GM19025 (cell line): ENCODE data around the gene ZNF672.
"Not testable (repeated sequence)": the region's sequence is repeated elsewhere in the genome, so short reads cannot be mapped to it uniquely, and the experiment has no call there.

ENCODE experiments used
- ATAC-seq: cut with Tn5 transposase; IDR thresholded peaks from one replicate; pipeline ENCODE4 v1.9.1; 2021; ENCODE audit warnings: mild to moderate bottlenecking, low read depth, moderate library complexity; ENCODE audit not compliant: unreplicated experiment

The ZNF672 gene

GRCh38 chr1:248830718-248831017 lies 7.4 kb upstream of the ZNF672 start:
- not testable (repeated sequence) for ATAC-seq

- ATAC-seq, result no peak
Measured at GRCh38 chr1:248831842-248832241, 6.2 kb upstream of the ZNF672 start.

DNA sequence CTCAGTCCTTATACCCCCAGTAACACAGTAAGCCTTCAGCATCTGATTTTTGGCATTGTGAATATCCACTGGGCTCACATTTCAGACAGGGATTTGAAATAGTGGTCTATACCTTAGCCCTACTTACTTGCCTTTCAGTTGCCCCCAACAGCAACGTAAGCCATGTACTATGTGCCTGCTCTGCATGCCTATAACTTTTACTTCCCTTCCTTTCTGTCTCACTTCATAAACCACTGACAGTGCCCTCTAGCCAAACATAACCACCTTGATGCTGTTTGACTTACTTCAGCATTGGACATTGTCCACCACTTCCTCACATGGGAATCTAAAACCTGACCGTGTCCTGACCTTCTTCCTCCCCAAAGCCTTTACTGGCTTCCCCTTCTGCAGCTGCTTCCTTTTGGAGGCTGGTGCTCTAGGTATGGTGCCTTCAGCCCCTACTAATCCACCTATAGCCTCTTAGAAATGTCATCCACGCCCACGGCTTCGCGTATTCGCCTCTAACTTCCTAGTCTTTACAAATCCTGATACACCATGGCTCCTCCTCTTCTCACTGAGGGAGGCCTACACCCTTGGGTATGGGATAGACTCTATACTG lies 3.6 kb upstream of the ZNF672 start:
- no peak for ATAC-seq

GRCh38 chr1:248837045-248837780 lies 811 bp upstream of the ZNF672 start:
- ATAC-seq, result no peak

DNA sequence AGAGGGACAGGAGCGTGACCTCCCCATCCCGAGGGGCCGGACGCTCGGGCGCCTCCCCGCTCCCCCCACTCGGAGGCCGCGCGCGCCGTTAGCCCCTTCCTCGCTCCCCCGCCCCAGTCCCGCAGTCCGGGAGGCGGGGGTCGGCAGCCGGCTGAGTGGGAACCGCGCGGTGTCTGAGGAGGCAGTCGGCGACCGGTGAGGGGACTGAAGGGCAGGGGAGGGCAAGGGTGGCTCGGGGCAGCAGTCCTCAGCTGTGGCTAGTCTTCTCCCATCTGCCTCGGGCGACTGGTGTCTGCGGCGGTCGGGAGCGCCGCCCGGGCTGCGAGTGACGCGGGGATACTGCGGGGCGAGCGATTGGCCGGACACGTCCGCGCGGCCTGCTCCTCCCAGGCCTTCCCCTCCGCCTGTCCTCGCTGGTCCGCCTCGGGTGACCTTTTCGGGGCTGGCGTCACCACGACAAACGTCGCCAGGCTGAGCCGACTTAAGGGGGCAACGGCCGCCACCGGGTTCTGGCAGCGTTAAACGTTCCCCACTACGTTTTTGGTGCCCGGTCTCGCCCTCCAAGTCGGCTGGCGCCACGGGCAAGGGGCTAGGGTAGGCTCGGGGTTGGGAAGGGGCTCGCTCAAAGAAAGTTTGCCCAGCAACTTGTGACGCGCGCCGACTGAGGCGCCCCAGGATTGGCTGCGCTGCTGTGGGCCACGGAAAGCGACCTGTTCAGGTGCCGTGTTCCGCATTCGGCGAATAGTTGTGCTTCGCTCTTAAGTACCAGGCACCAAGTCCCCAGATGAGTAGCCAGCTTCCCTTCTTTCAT lies 538 bp downstream of the ZNF672 start:
- ATAC-seq, result peak; percentile 49

DNA sequence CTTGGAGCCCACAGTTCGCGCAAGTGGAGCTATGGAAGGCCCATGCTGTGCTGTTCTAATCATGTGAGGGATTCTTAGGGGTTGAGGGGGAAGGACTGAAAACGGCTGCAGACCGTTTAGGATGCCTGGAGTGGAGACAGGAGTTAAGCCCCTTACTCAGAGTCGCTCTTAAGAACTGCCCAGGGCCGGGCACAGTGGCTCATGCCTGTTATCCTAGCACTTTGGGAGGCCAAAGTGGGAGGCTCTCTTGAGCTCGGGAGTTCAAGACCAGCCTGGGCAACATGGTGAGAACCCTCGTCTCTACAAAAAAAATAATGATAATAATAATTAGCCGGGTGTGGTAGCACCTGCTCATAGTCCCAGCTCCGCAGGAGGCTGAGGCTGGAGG lies 1.1 kb downstream of the ZNF672 start:
- no peak for ATAC-seq

- no peak for ATAC-seq
Measured at GRCh38 chr1:248840946-248841345, 2.9 kb downstream of the ZNF672 start.

DNA sequence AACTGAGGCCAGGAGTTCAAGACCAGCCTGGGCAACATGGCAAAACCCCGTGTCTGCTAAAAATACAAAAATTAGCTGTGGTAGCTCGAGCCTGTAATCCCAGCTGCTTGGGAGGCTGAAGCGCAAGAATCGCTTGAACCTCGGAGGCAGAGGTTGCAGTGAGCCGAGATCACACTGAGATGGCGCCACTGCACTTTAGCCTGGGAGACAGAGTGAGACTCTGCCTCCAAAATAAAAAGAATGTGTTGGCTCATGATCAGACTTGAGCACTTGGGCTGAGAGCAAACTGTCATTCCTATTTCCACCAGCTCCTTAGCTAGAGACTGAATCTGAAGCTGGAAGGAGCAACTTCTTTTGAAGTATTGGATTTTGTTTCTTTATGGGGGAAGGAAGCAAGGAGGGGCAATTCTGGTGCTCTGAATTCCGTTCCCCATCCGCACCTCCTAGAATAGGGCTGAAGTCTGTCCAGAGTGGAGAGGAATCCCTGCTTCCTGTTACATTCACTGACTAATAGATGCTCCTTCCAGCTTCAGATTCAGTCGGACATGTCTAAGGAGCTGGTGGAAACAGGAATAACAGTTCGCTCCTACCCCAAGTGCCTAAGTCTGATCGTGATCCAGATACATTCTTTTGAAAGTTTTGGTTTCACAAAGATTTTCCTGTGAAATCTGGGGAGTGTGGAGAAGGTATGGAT lies 3.8 kb downstream of the ZNF672 start:
- ATAC-seq, result no peak

DNA sequence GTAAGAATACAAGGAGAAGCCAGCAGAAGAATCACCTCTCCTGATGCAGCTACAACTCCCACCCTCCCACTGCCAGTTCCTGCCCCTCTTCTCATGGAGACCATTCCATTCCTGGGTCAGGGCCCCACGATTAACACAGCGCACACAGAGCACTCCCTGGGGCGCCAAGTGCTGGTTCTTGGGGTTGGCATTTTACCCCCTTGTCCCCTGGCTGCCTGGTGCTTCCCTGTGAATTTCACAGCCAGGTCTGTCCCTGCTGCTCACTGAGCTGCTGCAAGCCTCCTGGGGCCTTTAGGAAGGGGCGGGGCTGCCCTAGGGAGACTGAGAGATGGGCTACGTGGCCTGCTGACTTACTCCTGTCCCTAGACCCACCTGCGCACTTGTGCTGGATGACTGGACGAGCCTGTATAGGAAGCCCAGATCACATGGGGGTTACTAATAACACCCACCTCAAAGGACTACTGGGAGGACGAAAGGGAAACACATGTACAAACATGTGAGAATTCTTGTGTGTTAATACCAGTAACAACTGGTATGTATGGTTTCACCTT lies 4.8 kb downstream of the ZNF672 start:
- ATAC-seq, result peak; percentile 14

GRCh38 chr1:248843687-248844086 lies 5.7 kb downstream of the ZNF672 start:
- ATAC-seq, result no peak

DNA sequence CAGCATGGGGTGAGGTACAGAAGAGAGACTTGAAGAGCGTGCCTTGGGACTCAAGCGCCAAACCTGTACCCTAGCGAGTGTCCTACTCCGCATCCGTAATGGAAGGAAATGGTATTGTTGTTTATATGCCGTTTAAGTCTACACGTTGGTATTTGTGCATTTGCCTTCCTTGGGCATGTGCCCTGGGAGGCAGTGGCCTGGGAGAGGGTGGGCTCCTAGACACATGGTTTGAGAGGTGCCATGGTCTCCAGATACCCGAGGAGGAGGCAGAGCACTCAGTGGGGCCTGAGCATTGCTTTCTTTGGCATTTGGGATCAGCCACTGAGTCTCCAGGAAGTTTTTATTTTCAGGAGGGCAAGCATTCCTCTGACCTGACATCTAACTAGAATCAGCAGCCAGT lies 6.5 kb downstream of the ZNF672 start:
- no peak for ATAC-seq

GRCh38 chr1:248847181-248847955 lies 9.3 kb downstream of the ZNF672 start:
- no peak for ATAC-seq

DNA sequence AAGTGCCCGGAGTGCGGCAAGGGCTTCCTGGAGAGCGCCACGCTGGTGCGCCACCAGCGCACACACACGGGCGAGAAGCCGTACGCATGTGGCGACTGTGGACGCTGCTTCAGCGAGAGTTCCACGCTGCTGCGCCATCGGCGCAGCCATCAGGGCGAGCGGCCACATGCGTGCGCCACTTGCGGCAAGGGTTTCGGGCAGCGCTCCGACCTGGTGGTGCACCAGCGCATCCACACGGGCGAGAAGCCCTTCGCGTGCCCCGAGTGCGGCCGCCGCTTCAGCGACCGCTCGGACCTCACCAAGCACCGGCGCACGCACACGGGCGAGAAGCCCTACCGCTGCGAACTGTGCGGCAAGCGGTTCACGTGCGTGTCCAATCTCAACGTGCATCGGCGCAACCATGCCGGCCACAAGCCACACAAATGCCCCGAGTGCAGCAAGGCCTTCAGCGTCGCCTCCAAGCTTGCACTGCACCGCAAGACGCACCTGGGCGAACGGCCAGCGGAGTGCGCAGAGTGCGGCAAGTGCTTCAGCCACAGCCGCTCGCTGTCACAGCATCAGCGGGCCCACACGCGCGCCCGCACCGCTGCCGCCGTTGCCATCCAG lies 10.0 kb downstream of the ZNF672 start:
- no peak for ATAC-seq

- no peak for ATAC-seq
Measured at GRCh38 chr1:248848602-248849001, 10.6 kb downstream of the ZNF672 start.

DNA sequence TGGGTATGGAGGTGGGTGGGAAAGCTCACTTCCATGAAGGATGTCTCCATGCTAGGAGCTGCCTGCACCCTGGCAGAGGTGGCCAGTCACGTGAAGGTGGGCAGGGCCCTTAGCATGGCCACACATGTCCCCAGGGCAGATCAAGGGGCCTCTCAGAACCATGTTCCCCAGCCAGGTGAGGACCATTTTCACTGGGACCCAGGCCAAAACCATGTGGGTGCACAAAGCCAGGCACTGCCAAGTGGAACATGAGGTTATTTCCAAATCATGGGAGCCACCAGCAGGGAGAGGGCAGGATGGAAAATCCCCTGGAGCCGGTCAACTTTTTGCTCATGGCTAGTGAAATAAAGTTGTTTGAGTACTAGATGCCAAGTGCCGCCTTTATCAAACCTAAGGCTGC lies 11.1 kb downstream of the ZNF672 start:
- ATAC-seq, result no peak

GRCh38 chr1:248849637-248850036 lies 11.6 kb downstream of the ZNF672 start:
- ATAC-seq, result no peak

DNA sequence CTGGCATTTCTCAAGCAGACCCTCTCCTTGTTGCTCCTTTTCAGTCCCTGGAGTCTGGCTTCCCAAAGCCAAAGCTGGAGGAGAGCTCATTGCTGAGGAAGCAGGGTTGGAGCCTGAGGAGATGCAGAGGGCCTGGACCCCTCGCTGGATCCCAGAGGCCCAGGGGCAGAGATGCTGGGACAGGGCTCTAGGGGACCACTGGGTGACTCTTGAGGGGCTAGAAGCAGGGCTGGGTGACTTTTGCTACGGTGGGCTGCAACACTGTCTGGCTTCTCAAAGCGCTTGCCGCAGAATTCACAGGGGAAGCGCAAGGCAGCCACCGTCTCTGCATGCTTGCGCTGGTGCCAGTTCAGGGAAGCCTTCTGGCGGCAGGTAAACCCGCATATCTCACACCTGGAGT lies 12.1 kb downstream of the ZNF672 start:
- no peak for ATAC-seq

DNA sequence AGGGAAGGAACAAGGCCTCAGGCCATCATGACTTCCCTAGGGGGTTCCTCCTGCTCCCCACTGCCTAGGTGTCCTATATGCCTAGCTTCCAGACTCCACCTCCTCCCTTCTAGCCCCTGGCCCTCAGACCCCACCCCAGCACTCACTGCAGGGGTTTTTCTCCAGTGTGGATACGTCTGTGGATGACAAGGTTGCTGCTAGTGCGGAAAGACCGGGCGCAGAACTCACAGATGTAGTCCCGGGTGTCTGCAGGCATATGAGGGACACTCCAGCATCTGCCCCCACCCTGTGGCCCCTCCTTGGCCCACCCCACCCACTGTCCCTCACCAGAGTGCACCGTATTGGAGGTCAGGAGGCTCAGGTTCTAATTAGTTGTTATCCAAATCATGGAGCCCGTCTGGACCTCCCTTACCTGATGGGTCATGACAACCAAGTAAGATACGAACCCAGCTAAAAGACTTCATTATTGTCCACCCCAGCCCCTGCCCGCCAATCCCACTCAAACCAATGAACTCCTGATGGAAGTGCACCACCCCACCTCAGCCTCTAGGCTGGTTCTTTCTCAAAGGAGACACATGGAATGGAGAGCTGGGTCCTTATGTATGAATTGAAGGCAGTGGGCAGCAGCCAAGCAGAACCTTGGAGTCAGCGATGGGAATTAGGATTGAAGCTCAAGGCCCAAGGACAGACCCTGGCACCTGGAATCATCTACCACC lies 12.7 kb downstream of the ZNF672 start:
- ATAC-seq, result no peak

- ATAC-seq, result no peak
Measured at GRCh38 chr1:248851390-248851789, 13.4 kb downstream of the ZNF672 start.
